ENCODE measurements around the gene CCNL2.
"Not testable (repeated sequence)": the region's sequence is repeated elsewhere in the genome, so short reads cannot be mapped to it uniquely, and the experiment has no call there.

CCNL2 gene

GRCh38 chr1:1373815-1374588 lies 25.1 kb downstream of the CCNL2 start:
- DNase-seq (ENCODE audit: low read depth in 1 of 2, low spot score in 1 of 2) = no peak

GRCh38 chr1:1373051-1373814 lies 25.9 kb downstream of the CCNL2 start:
- no peak for DNase-seq (ENCODE audit: low read depth in 1 of 2, low spot score in 1 of 2)

GRCh38 chr1:1371746-1372711 lies 27.1 kb downstream of the CCNL2 start:
- peak; percentile 62 to 67 for DNase-seq (ENCODE audit: low read depth in 1 of 2, low spot score in 1 of 2)

GRCh38 chr1:1371364-1371745 lies 27.8 kb downstream of the CCNL2 start:
- no peak for DNase-seq (ENCODE audit: low read depth in 1 of 2, low spot score in 1 of 2)

GRCh38 chr1:1370771-1371300 lies 28.3 kb downstream of the CCNL2 start:
- DNase-seq (ENCODE audit: low read depth in 1 of 2, low spot score in 1 of 2) = no peak

- not testable (repeated sequence) for DNase-seq (ENCODE audit: low read depth in 1 of 2, low spot score in 1 of 2)
Observed at GRCh38 chr1:1370094-1370493, 29.0 kb downstream of the CCNL2 start.

- DNase-seq (ENCODE audit: low read depth in 1 of 2, low spot score in 1 of 2) = no peak
Observed at GRCh38 chr1:1367315-1367714, 31.8 kb downstream of the CCNL2 start.

- DNase-seq (ENCODE audit: low read depth in 1 of 2, low spot score in 1 of 2) = no peak
Observed at GRCh38 chr1:1366699-1367066, 32.5 kb downstream of the CCNL2 start.

- no peak for DNase-seq (ENCODE audit: low read depth in 1 of 2, low spot score in 1 of 2)
Observed at GRCh38 chr1:1365875-1366698, 33.0 kb downstream of the CCNL2 start.

- DNase-seq (ENCODE audit: low read depth in 1 of 2, low spot score in 1 of 2) = no peak
Observed at GRCh38 chr1:1364266-1364665, 34.9 kb downstream of the CCNL2 start.

- no peak for DNase-seq (ENCODE audit: low read depth in 1 of 2, low spot score in 1 of 2)
Observed at GRCh38 chr1:1361982-1362423, 37.1 kb downstream of the CCNL2 start.

GRCh38 chr1:1361233-1361981 lies 37.7 kb downstream of the CCNL2 start:
- DNase-seq (ENCODE audit: low read depth in 1 of 2, low spot score in 1 of 2) = no peak

- DNase-seq (ENCODE audit: low read depth in 1 of 2, low spot score in 1 of 2) = no peak
Observed at GRCh38 chr1:1360506-1361169, 38.5 kb downstream of the CCNL2 start.

GRCh38 chr1:1359664-1360468 lies 39.3 kb downstream of the CCNL2 start:
- DNase-seq (ENCODE audit: low read depth in 1 of 2, low spot score in 1 of 2) = no peak

- DNase-seq (ENCODE audit: low read depth in 1 of 2, low spot score in 1 of 2) = no peak
Observed at GRCh38 chr1:1359308-1359663, 39.8 kb downstream of the CCNL2 start.

- DNase-seq (ENCODE audit: low read depth in 1 of 2, low spot score in 1 of 2) = no peak
Observed at GRCh38 chr1:1358433-1359271, 40.5 kb downstream of the CCNL2 start, which contains the start of gene MXRA8. Gene MXRA8, minus strand, starts transcription at chr1:1358555. Its CDS starts 51 bp downstream, at chr1:1358504.

- DNase-seq (ENCODE audit: low read depth in 1 of 2, low spot score in 1 of 2) = no peak
Observed at GRCh38 chr1:1357871-1358432, 41.2 kb downstream of the CCNL2 start.

Data from activated CD4-positive, alpha-beta T cell treated with anti-CD3 and anti-CD28 coated beads, Interleukin-2, amount 50 U/mL, for 24 hours (primary cell).